ENCODE data around the gene SACM1L.

- no peak for TF ChIP-seq POLR2A (IDR thresholded peaks at IDR 0.05; ENCODE audit: low read depth, low read length)
- TF ChIP-seq POLR2AphosphoS5 (IDR thresholded peaks at IDR 0.05; ENCODE audit: low read depth, low read length), result no peak
- no peak for TF ChIP-seq TAF1 (IDR thresholded peaks at IDR 0.05; ENCODE audit: low read depth, low read length)
- no peak for TF ChIP-seq PAX5 (IDR thresholded peaks at IDR 0.05; ENCODE audit: insufficient read depth, low read length, severe bottlenecking)
- no peak for TF ChIP-seq SPI1 (IDR thresholded peaks at IDR 0.05; ENCODE audit: low read depth, low read length)
Measured at GRCh38 chr3:45775571-45776300, 86.5 kb downstream of the SACM1L start.

Data from GM12891 (cell line).